Ramos (cell line): Measurements from ENCODE around the gene DLG1.
"Not testable (repeated sequence)": the region's sequence is repeated elsewhere in the genome, so short reads cannot be mapped to it uniquely, and the experiment has no call there.

Experiments used
- in situ Hi-C: fragments of 300-500 bp; cut with MboI; formaldehyde crosslinking; loops from one replicate; pipeline ENCODE4 v1.14.3; 2022; ENCODE audit warnings: low sequenced_read_pairs; ENCODE audit not compliant: unreplicated experiment

Gene DLG1

DNA sequence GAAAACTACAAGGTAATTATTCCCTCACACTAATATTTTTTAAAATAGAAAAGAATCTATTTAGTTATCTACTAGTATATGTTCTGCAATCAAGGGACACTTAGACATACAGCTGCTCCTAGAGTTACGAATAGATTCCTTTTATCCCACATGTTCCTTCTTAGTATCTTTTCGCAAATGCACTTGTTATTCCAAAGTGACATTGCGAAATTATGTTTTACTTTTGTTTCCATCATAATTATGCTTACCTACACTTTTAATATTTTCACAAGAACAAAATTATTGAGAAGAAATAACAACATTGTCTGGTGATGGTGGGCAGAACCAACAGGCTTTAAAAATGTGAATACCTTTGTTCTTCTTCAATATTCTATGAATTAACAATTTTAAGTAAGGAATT, 161.7 kb downstream of the DLG1 start:
- in situ Hi-C loops: no loop called here

GRCh38 chr3:197135212-197135611, 163.2 kb downstream of the DLG1 start:
- in situ Hi-C loops: no loop called here

DNA sequence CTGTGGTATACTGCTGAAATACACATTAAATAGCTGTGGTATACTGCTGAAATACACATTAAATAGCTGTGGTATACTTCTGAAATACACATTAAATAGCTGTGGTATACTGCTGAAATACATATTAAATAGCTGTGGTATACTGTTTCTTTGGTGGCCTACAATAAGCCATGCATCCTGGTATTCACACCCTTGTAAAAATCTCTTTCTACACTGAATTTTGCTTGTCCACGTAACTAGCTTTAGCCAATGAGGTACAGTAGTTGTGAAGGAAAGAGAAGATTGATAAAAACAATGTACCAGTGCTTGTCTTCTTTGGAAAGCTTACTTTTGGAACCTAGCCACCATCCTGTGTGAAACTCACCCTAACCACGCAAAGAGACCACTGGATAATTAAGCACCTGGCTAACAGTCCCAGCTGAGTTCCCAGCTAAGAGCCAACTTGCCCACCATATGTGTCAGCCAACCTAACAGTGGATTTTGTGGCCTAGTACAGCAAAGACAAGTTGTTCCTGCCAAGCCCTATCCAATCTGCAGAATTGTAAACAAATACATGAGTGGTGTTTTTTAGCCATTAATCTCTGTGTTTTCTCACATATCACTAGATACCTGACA, 165.4 kb downstream of the DLG1 start:
- in situ Hi-C loops: no loop called here

DNA sequence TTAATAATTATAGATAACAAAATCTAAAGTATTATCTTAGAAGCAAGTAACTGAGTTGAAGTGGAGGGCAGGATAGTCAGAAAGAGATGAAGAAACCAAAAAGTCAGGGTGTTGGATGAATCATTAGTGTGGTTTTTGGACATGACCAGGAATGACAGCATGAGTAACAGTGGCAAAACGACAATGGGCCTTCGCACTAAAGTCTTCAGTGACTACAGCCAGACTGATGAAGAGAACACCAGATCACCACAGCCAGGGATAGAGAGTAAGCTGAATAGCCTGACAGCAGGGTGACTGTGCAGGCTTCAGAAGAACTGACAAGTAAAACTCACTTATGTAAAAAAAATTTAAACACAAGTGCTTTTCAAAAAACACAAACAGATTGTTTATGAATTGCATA, 172.8 kb downstream of the DLG1 start:
- in situ Hi-C loops: no loop called here

- in situ Hi-C loops: no loop called here
Measured at GRCh38 chr3:197124713-197125112, 173.7 kb downstream of the DLG1 start.

- in situ Hi-C loops: no loop called here
Measured at GRCh38 chr3:197122394-197122793, 176.0 kb downstream of the DLG1 start.

DNA sequence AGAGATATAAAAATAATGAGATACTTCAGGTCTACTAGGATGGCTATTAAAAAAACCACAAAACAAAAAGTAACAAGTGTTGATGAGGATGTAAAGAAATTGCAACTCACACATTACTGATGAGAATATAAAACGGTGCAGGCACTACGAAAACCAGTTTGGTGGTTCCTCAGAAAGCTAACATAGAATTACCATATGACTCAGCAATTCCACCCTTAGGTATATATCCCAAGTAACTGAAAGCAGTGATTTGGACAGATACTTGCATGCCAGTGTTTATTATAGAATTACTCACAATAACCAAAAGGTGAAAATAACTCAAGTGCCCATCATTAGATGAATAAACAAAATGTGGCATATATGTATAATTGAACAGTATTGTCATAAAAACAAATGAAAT, 181.3 kb downstream of the DLG1 start:
- in situ Hi-C loops: no loop called here

DNA sequence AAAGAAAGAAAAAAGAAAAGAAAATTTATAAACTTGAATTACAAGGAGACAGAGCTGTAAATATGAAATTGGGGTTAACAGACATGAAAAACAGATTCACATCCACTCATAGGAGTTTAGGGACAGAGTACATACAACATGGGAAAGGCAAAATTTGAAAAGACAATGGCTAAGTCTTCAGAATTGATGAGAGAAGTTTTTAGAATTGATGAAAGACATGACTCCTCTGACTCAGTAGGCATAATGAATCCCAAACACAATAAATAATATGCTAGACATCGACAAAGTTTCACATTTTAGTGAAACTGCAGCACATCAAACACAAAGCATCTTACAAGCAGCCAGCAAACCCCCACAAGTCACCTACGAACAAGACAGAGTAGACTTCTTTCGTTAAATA, 184.4 kb downstream of the DLG1 start:
- in situ Hi-C loops: no loop called here

DNA sequence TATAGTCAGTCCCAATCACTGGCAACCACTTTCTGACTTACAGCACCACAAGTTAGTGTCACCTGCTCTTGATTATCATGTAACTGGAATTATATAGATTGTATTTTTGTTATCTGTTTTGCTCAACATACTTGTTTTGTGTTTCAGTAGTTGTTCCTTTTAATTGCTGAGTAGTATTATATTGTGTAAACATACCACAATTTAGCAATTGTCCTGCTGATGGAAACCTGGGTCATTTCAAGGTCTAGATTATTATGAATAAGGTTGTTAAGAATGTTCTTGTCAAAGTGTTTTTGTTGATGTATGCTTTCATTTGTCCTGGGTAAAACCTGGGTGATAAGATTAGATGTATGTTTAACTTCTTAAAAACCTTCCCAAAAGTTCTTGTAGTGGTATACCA, 186.7 kb downstream of the DLG1 start:
- in situ Hi-C loops: no loop called here

DNA sequence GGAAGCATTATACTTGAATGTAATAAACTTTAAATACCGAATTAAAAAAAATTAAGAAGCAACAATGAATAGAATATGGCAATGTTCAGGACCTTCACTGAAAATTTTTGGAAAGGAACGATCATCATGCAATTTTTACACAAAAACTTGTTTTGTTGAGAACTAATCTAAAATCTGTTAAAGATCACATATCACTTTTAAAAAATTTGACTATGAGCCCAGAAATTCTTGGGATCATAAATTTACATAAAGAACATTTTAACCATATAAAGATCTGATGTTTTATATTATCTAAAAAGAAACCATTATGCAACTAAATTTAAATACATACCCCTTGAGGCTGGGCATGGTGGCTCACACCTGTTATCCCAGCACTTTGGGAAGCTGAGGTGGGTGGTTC, 192.6 kb downstream of the DLG1 start:
- in situ Hi-C loops: no loop called here

DNA sequence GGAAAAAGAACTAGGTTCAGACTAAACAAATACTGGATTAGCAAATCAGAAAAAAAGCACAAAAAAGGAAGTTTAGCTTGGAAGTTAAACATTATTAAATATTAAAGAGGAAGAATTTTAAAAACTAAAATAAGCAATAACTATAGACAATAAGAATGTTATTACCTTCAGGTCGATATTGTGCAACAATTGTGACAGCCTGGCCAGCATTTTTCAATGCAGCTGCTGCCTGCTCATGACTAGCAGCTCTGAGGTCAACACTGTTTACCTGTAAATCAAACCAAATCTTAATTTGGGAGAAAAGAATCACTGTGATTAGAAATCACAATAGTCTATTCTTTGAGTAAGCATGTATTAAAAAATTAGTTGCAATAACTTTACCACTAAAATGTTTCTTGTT, 193.7 kb downstream of the DLG1 start:
- in situ Hi-C loops: no loop called here

GRCh38 chr3:197103766-197104165, 194.6 kb downstream of the DLG1 start:
- in situ Hi-C loops: no loop called here

DNA sequence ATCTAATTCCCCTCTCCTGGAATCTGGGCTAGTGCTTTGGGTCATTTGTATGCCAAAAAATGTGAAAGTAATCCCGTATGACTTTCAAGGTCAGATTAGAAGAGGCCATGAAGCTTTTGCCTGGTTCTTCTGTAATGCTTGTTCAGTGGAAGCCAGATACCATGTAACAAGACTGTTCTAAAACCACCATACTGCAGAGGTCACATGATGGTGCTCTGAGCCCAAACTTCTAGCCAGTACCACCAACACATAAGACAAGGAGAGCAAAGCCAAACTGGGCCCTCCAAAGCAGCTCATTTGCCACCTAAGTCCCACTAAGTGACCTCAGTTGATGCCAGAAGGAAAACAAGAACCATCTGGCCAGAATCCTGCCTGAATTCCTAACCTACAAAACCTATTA, 204.5 kb downstream of the DLG1 start:
- in situ Hi-C loops: no loop called here

- in situ Hi-C loops: no loop called here
Measured at GRCh38 chr3:197088370-197088769, 210.0 kb downstream of the DLG1 start.

GRCh38 chr3:197085137-197085536, 213.3 kb downstream of the DLG1 start:
- in situ Hi-C loops: no loop called here

DNA sequence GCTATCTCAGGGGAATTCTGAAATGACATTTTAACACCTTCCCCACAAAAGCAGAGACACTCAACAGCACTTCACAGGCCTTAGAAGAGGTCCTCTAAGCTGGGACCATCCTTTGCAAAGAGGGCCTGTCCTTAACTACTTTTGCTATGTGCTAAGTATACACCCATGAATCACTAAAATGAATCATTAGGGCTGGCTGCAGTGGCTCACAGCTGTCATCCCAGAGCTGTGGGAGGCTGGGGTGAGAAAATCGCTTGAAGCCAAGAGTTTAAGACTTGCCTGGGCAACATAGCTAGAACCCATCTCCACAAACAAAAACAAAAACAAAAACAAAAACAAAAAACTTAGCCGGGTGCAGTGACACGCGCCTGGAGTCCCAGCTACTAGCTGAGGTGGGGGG, 214.9 kb downstream of the DLG1 start:
- in situ Hi-C loops: no loop called here

GRCh38 chr3:197082871-197083270, 215.5 kb downstream of the DLG1 start:
- in situ Hi-C loops: no loop called here

DNA sequence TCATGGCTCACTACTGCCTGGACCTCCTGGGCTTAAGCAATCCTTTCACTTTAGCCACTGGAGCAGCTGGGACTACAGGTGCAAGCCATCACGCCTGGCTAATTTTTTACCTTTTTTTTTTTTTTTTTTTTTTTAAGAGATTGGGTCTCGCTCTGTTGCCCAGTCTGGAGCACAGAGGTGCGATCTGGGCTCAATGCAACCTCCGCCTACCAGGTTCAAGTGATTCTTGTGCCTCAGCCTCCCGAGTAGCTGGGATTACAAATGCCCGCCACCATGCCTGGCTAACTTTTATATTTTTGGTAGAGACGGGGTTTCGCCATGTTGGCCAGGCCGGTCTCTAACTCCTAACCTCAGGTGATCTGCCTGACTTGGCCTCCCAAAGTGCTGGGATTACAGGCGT, 218.1 kb downstream of the DLG1 start:
- in situ Hi-C loops: no loop called here

DNA sequence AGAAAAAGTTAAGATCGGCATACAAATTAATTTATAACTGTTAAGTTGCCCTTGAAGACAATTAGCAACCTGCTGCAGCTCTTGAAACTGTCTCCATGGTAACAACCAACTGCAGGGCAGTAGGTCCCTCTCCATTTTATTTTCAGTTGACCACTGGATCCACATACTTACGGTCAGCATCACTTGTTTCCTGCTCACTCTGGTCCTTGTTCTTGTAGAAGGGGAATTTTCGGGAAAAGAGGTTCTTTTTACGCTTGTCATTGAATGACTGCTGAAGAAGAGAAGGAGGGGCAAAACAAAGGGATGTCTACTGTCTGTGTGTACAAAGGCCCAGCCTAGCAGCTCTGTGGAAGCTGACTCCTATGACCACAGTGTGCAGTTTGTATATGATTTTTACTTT, 222.0 kb downstream of the DLG1 start:
- in situ Hi-C loops: no loop called here

DNA sequence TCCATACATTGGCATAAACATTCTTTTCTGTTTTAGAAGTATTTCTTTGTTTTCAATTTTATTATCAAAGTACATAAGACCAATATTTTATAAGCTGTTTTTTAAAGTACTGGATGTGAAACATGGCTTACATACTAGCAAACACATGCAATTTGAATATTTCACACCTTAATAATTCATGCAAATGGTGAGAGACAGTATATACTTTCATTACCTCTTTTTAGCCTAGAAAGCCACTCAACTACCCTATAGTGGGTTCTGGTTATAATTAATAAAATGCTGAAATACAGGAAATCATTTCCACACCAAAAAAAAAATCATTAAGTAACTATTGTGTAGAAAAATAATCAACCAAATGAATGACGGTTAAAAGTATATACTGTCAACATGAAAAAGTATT, 230.3 kb downstream of the DLG1 start:
- in situ Hi-C loops: no loop called here

DNA sequence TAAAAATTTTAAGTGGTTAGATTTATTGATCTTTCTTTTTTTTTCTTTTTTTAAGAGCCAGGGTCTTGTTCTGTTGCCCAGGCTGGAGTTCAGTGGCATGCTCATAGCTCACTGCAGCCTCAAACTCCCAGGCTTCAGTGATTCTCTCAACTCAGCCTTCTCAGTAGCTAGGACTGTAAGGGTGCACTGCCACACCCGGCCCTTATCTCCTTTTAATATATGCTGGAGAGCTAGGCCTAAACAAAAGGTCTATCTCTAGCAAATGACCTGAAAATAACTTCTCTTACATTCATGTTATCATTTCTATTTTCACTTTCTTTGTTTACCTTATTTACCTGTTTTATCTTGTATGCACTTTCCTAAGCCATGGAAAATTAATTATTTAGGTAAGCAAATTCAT, 233.6 kb downstream of the DLG1 start:
- in situ Hi-C loops: no loop called here

DNA sequence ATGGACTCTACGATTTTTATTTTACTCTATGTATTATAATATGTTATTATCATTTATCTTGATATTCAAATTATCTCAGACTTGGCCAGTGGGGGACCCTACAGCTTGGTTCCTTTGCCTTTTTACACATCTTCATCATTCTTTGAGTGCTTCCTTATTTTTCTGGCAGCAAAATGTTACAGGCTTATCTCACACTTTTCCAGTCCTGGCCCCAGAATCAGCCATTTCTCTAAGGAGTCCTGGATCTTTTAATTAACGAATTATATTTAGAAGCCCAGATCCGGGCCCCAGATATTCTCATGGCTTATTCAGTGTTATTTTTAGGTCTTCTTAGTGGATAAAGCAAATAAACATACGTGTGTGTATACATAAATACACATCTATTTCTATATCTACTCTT, 236.0 kb downstream of the DLG1 start:
- in situ Hi-C loops: no loop called here

GRCh38 chr3:197051637-197052036, 246.8 kb downstream of the DLG1 start:
- in situ Hi-C loops: not testable (repeated sequence)
